CD14-positive monocyte (primary cell): ENCODE data around the gene GPR137B. TPM values are rescaled to one million over a fixed set of nuclear protein-coding genes. Genes with fewer than 3 reads are reported as not detected.

Experiments used
- DNase-seq, 3 donors: peaks; one replicate each; pipeline ENCODE4 v3.0.0-alpha.2; 2011 to 2022
- H2AFZ ChIP-seq: 2 replicates; pipeline ENCODE4 v1.6.0; 2012; ENCODE audit warnings: mild to moderate bottlenecking, low read depth, low read length, inconsistent platforms; ENCODE audit not compliant: insufficient read depth, poor library complexity, severe bottlenecking
- H3K27ac ChIP-seq, 2 donors: 1 replicate in 1 of 2; 2 replicates in 1 of 2; pipeline ENCODE4 v1.5.1; 2012 to 2013; ENCODE audit warnings: low read length in 2 of 2, control low read depth in 1 of 2, inconsistent platforms in 1 of 2, low read depth in 1 of 2, mild to moderate bottlenecking in 1 of 2
- H3K27me3 ChIP-seq, 2 donors: one replicate each; pipeline versions ENCODE4 v1.6.0 to v1.6.1; 2011 to 2013; ENCODE audit warnings: low read length in 2 of 2; ENCODE audit not compliant: control insufficient read depth in 2 of 2, insufficient read depth in 2 of 2
- H3K36me3 ChIP-seq, 2 donors: replicated peaks in 1 of 2; 1 replicate in 1 of 2; 2 replicates in 1 of 2; pipeline versions ENCODE4 v1.5.1 to v1.6.1; 2012 to 2013; ENCODE audit warnings: low read length in 2 of 2, control low read depth in 1 of 2, inconsistent platforms in 1 of 2, mild to moderate bottlenecking in 1 of 2; ENCODE audit not compliant: insufficient read depth in 2 of 2, control insufficient read depth in 1 of 2
- H3K4me1 ChIP-seq, 2 donors: 1 replicate in 1 of 2; 2 replicates in 1 of 2; pipeline versions ENCODE4 v1.5.1 to v1.6.1; 2012 to 2013; ENCODE audit warnings: low read length in 2 of 2, control low read depth in 1 of 2, inconsistent platforms in 1 of 2, mild to moderate bottlenecking in 1 of 2, moderate library complexity in 1 of 2; ENCODE audit not compliant: insufficient read depth in 2 of 2, control insufficient read depth in 1 of 2
- H3K4me2 ChIP-seq: replicated peaks from 2 replicates; pipeline ENCODE3; 2012; ENCODE audit warnings: low read length, moderate library complexity, mild to moderate bottlenecking; ENCODE audit not compliant: poor library complexity, severe bottlenecking; ENCODE audit errors: extremely low read depth
- H3K4me3 ChIP-seq, 3 experiments: fragments of 200-600 bp in 1 of 3; sonication (generic) in 1 of 3; replicated peaks in 1 of 3; 1 replicate in 2 of 3; 2 replicates in 1 of 3; pipeline ENCODE4 v1.5.1; 2011 to 2013; ENCODE audit warnings: low read length in 3 of 3, mild to moderate bottlenecking in 3 of 3, control low read depth in 2 of 3, low read depth in 2 of 3, inconsistent platforms in 1 of 3, moderate library complexity in 1 of 3
- H3K79me2 ChIP-seq: 2 replicates; pipeline ENCODE4 v1.6.0; 2012; ENCODE audit warnings: mild to moderate bottlenecking, control low read depth, inconsistent platforms, low read length, moderate library complexity; ENCODE audit not compliant: insufficient read depth
- H3K9ac ChIP-seq: 2 replicates; pipeline ENCODE4 v1.6.0; 2017; ENCODE audit warnings: low read length, mild to moderate bottlenecking; ENCODE audit not compliant: insufficient read depth, poor library complexity, severe bottlenecking
- H3K9me3 ChIP-seq, 2 donors: replicated peaks in 1 of 2; 1 replicate in 1 of 2; 2 replicates in 1 of 2; pipeline versions ENCODE4 v1.5.1 to v1.6.1; 2012 to 2013; ENCODE audit warnings: low read length in 2 of 2, control low read depth in 1 of 2; ENCODE audit not compliant: control insufficient read depth in 1 of 2, insufficient read depth in 1 of 2
- H4K20me1 ChIP-seq: 2 replicates; pipeline ENCODE4 v1.6.0; 2012; ENCODE audit warnings: mild to moderate bottlenecking, low read length, control low read depth, moderate library complexity; ENCODE audit not compliant: insufficient read depth
- H3K27ac Mint-ChIP-seq, 7 donors: one replicate each; pipeline ENCODE4 v1.8.0; 2020; ENCODE audit warnings: mild to moderate bottlenecking in 7 of 7, mixed read lengths in 7 of 7, moderate library complexity in 6 of 7, inconsistent platforms in 2 of 7
- H3K27me3 Mint-ChIP-seq, 3 donors: one replicate each; pipeline ENCODE4 v1.8.0; 2021 to 2022; ENCODE audit warnings: low read depth in 3 of 3, mild to moderate bottlenecking in 3 of 3, mixed read lengths in 3 of 3, moderate library complexity in 3 of 3, inconsistent platforms in 1 of 3
- H3K36me3 Mint-ChIP-seq, 2 donors: one replicate each; pipeline ENCODE4 v1.8.0; 2020; ENCODE audit warnings: mixed read lengths in 2 of 2, inconsistent platforms in 1 of 2, mild to moderate bottlenecking in 1 of 2
- H3K4me1 Mint-ChIP-seq: one replicate; pipeline ENCODE4 v1.8.0; 2020; ENCODE audit warnings: mild to moderate bottlenecking, mixed read lengths
- H3K4me3 Mint-ChIP-seq, 2 donors: one replicate each; pipeline ENCODE4 v1.8.0; 2020; ENCODE audit warnings: mild to moderate bottlenecking in 2 of 2, mixed read lengths in 2 of 2, moderate library complexity in 1 of 2
- H3K9me3 Mint-ChIP-seq, 7 donors: one replicate each; pipeline ENCODE4 v1.8.0; 2020 to 2022; ENCODE audit warnings: mixed read lengths in 7 of 7, mild to moderate bottlenecking in 6 of 7, moderate library complexity in 6 of 7, inconsistent platforms in 2 of 7
- CTCF ChIP-seq: fragments of 200-600 bp; IDR thresholded peaks from one replicate; pipeline ENCODE4 v1.8.0; 2022; ENCODE audit warnings: antibody characterized with exemption, mild to moderate bottlenecking
- WGBS: methylation state at CpG from one replicate; pipeline ENCODE4 v1.1.5; 2013; ENCODE audit warnings: missing lambda C conversion rate; ENCODE audit not compliant: insufficient coverage; 5-methylcytosine and 5-hydroxymethylcytosine counted together
- intact Hi-C, 2 donors: fragments of 100-400 bp; cut with micrococcal nuclease; formaldehyde crosslinking; loops; one replicate each; pipeline versions ENCODE4 v1.15.0 to v1.15.1; 2023
- polyA plus RNA-seq, 3 donors: library from polyadenylated mRNA; depleted of rRNA in 1 of 3; unstranded in 2 of 3; stranded (reverse) in 1 of 3; fragments of 300-500 nt in 2 of 3; fragments of >200 nt in 1 of 3; fragmentation: Illumina TruSeq in 2 of 3; gene quantifications; 1 replicate in 2 of 3; 2 replicates in 1 of 3; pipeline ENCODE4 v1.2.3, GENCODE V29; 2012 to 2021

Gene GPR137B
- polyA plus RNA-seq, 3 donors: 7.5 to 10.8 (median 8.7) TPM

- DNase-seq: no peak
- Histone ChIP-seq H4K20me1 (no peaks in the 10 kb centered on the region), H3K27ac (no peak overlapping the region), H3K9me3 (no peaks in the 10 kb centered on the region), H3K4me3 (no peak overlapping the region), H3K27me3 (peaks cover 3 to 12% of the 10 kb centered on the region in 2 donors), H3K79me2 (no peaks in the 10 kb centered on the region), H3K9ac (no peak overlapping the region), H3K36me3 (no peaks in the 10 kb centered on the region), H3K4me1 (no peaks in the 10 kb centered on the region), H2AFZ (no peak overlapping the region), H3K4me2 (no peak overlapping the region)
- intact Hi-C loops: no loop called here
- H3K4me3 Mint-ChIP-seq: no peak overlapping the region
- peaks cover 3% of the 10 kb centered on the region for H3K4me1 Mint-ChIP-seq
- H3K27ac Mint-ChIP-seq: peak overlapping the region in 1 of 7 donors; percentile 25
- H3K9me3 Mint-ChIP-seq: peaks cover 0 to 5% (median 0%) of the 10 kb centered on the region in 7 donors
- no peak for TF ChIP-seq CTCF
- WGBS: no CpG with 5 or more reads among the region's 7 CpGs
- H3K36me3 Mint-ChIP-seq: no peaks in the 10 kb centered on the region
- H3K27me3 Mint-ChIP-seq: peaks cover 23 to 31% (median 29%) of the 10 kb centered on the region in 3 donors
These were observed 9.0 kb upstream of the GPR137B start for GRCh38 chr1:236133339-236133738.

GRCh38 chr1:236133802-236134201 lies 8.5 kb upstream of the GPR137B start:
- no peak overlapping the region for H3K4me2 ChIP-seq
- whole genome bisulfite sequencing: no CpG with 5 or more reads among the region's 1 CpG
- DNase-seq: no peak
- no peak overlapping the region for H2AFZ ChIP-seq
- no peak overlapping the region for H3K9ac ChIP-seq
- H3K9me3 Mint-ChIP-seq: peaks cover 0 to 5% (median 0%) of the 10 kb centered on the region in 7 donors
- no peaks in the 10 kb centered on the region for H4K20me1 ChIP-seq
- intact Hi-C loops: no loop called here
- H3K4me3 ChIP-seq: no peak overlapping the region
- no peak for TF ChIP-seq CTCF
- H3K27ac ChIP-seq: no peak overlapping the region
- peaks cover 3 to 16% of the 10 kb centered on the region in 2 donors for H3K27me3 ChIP-seq
- no peak overlapping the region for H3K27ac Mint-ChIP-seq
- H3K79me2 ChIP-seq: no peaks in the 10 kb centered on the region
- H3K4me1 Mint-ChIP-seq: peaks cover 3% of the 10 kb centered on the region
- no peaks in the 10 kb centered on the region for H3K36me3 Mint-ChIP-seq
- no peaks in the 10 kb centered on the region for H3K36me3 ChIP-seq
- H3K4me1 ChIP-seq: no peaks in the 10 kb centered on the region
- H3K27me3 Mint-ChIP-seq: peaks cover 24 to 34% (median 32%) of the 10 kb centered on the region in 3 donors
- no peak overlapping the region for H3K4me3 Mint-ChIP-seq
- no peaks in the 10 kb centered on the region for H3K9me3 ChIP-seq
